Measurements from ENCODE around the gene SPINDOC.

The SPINDOC gene

DNA sequence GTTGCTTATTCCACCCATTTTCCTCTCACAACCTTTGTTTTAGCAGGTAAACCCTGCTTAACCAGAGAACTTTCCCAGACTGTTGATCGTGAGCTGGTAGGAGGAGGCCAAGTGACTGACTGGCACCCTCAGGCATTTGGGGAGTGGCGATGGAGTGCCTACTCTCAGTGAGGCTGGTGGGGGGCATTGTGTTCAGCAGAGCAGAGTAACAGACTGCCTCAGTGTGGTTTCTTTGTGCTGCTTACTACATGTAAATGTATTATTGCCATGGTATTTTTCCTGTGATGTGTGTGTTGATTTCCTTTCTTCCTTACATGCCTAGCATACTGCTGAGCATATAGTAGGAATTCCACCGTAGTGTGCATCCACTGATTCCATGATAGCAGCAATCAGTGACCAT is 28.3 kb downstream of the SPINDOC start:
- TF ChIP-seq, protein P1, sequence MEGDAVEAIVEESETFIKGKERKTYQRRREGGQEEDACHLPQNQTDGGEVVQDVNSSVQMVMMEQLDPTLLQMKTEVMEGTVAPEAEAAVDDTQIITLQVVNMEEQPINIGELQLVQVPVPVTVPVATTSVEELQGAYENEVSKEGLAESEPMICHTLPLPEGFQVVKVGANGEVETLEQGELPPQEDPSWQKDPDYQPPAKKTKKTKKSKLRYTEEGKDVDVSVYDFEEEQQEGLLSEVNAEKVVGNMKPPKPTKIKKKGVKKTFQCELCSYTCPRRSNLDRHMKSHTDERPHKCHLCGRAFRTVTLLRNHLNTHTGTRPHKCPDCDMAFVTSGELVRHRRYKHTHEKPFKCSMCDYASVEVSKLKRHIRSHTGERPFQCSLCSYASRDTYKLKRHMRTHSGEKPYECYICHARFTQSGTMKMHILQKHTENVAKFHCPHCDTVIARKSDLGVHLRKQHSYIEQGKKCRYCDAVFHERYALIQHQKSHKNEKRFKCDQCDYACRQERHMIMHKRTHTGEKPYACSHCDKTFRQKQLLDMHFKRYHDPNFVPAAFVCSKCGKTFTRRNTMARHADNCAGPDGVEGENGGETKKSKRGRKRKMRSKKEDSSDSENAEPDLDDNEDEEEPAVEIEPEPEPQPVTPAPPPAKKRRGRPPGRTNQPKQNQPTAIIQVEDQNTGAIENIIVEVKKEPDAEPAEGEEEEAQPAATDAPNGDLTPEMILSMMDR (IDR thresholded peaks at IDR 0.05; ENCODE audit: insufficient read depth, missing control alignments) = no peak
- no peak for DNase-seq (ENCODE audit: insufficient read length, low spot score)
- no peak for FAIRE-seq

DNA sequence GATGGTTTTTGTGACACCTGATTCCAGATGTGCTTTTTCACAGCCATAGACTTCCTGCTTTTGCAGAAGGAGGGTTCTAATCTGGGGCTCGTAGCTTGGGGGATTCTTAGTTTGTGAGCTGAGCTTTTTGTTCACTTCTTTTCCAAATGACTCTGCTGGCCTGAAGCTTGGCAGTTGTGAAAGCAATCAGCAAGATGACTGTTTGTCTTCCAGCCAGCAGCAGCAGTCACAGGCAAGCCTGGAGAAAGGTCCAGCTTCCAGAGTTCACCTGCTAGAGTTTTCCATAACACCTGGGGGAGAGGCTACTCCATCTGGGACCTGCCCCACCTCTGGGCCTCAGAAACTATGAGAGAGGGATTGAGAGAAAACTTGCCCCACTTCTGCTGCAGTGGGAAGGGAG is 29.8 kb downstream of the SPINDOC start:
- DNase-seq (ENCODE audit: insufficient read length, low spot score) (no peak), FAIRE-seq (no peak)
- TF ChIP-seq, protein P1 (IDR thresholded peaks at IDR 0.05; ENCODE audit: insufficient read depth, missing control alignments) = no peak

DNA sequence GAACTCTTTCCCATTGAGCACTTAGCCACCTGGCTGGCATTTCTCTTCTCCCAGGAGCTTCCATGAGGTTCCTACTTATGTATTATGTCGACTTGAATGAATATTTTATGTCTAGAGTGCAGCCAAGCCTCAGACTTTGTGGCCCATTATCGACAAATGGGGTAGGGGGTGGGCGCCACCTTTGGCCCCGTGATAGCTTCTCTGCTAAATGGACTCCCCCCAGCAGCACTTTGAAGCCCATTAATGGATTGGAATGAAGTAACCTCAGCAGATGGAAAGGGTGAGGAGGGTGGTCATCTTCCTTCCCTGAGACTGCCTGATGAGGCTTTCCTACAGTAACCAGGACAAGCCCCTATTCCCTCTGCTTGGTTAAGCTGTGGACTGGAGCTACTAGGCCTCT is 31.6 kb downstream of the SPINDOC start:
- no peak for FAIRE-seq
- DNase-seq (ENCODE audit: insufficient read length, low spot score) = no peak
- TF ChIP-seq, protein P1 (IDR thresholded peaks at IDR 0.05; ENCODE audit: insufficient read depth, missing control alignments) = no peak

DNA sequence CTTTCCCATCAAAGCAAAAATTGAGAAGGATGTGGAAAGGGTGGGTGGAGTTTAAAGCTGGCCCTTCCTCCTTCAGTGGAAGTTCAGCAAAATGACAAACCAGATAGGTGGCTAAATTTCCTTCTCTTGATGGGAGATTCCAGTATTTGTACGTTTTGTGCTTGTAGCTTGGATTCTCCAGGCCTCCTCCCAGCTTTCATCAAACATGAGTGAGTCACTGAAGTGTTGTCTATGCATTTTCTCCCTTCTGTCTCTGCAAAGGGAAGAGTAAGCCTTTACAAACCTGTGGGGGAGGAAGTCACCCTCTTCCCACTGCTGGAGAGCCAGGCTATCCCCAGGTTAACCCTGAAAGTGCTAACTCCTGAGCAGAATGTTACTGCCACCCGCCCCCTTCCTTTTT is 32.0 kb downstream of the SPINDOC start:
- TF ChIP-seq, protein P1 (IDR thresholded peaks at IDR 0.05; ENCODE audit: insufficient read depth, missing control alignments) = no peak
- DNase-seq (ENCODE audit: insufficient read length, low spot score) = no peak
- no peak for FAIRE-seq

DNA sequence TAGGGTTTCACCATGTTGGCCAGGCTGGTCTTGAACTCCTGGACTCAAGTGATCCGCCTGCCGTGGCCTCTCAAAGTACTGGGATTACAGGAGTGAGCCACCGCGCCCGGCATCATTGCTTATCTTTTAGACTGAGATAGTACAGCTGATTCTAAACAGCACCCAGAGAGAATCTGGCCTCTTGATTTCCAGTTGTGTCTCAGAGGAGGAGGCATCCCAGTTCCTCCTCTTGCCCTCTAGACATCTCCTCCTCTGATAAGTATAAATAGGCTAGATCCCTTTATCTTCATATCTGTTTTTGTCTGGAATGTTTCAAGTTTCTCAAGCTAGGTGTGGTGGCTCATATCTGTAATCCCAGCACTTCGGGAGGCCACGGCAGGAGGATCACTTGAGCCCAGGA is 32.7 kb downstream of the SPINDOC start:
- FAIRE-seq (no peak), DNase-seq (ENCODE audit: insufficient read length, low spot score) (no peak)
- TF ChIP-seq, protein P1 (IDR thresholded peaks at IDR 0.05; ENCODE audit: insufficient read depth, missing control alignments) = no peak

DNA sequence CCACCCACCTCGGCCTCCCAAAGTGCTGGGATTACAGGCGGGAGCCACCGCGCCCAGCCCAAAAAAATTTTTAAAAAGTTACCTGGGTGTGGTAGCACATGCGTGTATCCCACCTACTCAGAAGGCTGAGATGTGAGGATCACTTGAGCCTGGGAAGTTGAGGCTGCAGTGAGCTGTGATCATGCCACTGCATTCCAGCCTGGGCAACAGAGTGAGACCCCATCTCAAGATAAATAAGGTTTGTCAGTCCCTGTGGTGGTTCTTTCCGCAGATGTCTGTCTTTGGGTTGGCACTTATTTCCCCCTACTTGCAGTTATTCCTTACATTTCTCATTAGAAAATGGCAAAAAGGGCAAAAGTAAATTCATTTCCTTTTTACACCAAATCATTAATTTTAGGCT is 33.6 kb downstream of the SPINDOC start:
- DNase-seq (ENCODE audit: insufficient read length, low spot score) = no peak
- TF ChIP-seq, protein P1 (IDR thresholded peaks at IDR 0.05; ENCODE audit: insufficient read depth, missing control alignments) = no peak
- FAIRE-seq = no peak

DNA sequence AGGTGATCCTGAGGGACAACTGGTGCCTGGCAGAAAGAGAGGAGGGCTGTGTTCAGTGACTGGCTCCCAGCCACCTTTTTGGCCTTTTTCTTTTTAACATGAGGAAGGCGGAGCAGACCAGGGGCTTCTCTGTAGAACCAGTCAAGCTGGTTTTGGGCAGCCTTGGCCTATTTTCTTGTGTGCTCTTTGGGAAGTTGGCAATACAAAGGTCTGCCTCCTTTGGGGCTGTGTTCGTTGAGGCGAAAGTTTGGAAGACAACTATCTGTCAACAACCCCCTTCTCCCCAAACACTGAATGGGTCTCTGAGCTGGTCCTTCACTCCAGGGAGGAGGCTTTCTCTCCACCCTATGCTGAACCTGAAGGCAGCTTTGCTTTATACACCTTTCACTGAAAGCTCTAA is 34.1 kb downstream of the SPINDOC start:
- DNase-seq (ENCODE audit: insufficient read length, low spot score) (no peak), FAIRE-seq (no peak)
- TF ChIP-seq, protein P1 (IDR thresholded peaks at IDR 0.05; ENCODE audit: insufficient read depth, missing control alignments) = no peak
